LNCAP (cell line): ENCODE data around the gene IFT122.

Experiments used
- TF ChIP-seq, protein P1 (sequence below): fragments of 450-650 bp; IDR thresholded peaks from 2 replicates; pipeline ENCODE4 v1.5.1; 2017; ENCODE audit warnings: mild to moderate bottlenecking

IFT122 gene

DNA sequence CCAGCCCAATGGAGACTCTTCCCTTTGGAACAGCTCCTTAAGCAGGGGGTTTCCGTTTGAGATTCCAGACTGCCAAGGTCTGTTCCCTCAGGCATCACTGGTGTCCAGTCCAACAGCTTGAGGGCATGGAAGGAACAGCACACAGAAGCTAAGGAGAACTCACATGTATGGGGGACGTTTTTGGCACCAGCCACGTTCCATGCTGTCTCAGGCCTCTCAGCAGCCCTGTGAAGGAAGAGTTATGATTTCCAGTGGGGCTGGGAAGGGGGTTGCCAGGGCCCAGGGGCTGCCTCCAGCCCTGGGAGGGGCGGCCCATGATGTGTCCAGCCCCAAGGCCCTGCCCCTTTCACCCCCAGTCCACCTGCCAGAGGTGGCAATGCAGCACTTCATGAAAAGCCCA lies 80.9 kb downstream of the IFT122 start:
- TF ChIP-seq, protein P1, sequence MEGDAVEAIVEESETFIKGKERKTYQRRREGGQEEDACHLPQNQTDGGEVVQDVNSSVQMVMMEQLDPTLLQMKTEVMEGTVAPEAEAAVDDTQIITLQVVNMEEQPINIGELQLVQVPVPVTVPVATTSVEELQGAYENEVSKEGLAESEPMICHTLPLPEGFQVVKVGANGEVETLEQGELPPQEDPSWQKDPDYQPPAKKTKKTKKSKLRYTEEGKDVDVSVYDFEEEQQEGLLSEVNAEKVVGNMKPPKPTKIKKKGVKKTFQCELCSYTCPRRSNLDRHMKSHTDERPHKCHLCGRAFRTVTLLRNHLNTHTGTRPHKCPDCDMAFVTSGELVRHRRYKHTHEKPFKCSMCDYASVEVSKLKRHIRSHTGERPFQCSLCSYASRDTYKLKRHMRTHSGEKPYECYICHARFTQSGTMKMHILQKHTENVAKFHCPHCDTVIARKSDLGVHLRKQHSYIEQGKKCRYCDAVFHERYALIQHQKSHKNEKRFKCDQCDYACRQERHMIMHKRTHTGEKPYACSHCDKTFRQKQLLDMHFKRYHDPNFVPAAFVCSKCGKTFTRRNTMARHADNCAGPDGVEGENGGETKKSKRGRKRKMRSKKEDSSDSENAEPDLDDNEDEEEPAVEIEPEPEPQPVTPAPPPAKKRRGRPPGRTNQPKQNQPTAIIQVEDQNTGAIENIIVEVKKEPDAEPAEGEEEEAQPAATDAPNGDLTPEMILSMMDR, result no peak

DNA sequence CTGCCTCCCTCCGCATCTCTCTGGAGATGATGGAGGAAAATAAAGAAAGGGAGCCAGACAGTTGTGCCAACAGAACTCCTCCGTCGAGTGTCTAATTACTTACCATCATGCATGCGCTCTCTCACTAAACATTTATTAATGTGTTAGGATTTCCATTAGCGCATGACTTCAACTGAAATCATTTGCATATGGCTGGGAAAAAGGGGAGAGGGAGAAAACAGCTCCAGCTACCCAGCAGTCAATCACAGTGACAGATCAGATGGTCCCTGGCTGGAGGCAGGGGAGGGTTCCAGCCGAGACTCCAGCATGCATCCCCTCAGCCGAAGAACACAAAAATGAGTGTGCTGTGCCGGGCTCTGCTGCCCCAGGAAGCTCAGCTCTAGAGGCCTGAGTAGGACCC lies 81.6 kb downstream of the IFT122 start:
- TF ChIP-seq, protein P1, result no peak

DNA sequence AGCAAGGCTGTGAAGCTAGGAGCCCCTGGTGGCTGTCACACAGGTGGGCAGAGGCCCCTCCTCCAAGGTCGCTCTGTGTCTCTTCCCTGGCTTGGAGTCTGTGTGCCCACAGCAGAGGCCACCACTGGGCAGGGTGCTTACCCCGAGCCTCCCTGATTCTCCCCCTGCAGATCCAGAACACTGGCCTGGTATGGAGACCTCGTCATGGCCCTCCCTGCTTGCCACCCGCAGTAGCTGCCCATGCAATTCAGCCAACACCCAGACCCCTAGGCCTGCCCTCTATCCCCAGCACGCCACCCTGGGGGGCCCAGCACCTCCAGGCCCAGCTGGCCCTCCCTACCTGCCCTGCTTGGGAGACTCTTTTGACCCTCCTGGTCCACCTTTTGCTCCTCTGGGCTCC lies 82.9 kb downstream of the IFT122 start:
- TF ChIP-seq, protein P1, result no peak

DNA sequence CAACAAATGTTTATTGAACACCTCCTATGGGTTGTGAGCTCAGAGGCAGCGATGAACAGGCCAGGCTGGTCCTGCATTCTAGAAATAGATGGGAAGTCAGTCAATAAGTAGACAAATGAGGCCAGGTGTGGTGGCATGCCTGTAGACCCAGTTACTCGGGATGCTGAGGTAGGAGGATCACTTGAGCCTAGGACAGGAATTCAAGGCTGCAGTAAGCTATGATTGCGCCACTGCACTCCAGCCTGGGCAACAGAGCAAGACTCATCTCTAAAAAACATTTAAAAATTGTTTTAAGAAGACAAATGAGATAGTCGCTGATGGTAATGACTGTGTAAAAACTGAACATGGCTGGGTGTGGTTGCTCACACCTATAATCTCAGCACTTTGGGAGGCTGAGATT lies 84.1 kb downstream of the IFT122 start:
- TF ChIP-seq, protein P1, result no peak

DNA sequence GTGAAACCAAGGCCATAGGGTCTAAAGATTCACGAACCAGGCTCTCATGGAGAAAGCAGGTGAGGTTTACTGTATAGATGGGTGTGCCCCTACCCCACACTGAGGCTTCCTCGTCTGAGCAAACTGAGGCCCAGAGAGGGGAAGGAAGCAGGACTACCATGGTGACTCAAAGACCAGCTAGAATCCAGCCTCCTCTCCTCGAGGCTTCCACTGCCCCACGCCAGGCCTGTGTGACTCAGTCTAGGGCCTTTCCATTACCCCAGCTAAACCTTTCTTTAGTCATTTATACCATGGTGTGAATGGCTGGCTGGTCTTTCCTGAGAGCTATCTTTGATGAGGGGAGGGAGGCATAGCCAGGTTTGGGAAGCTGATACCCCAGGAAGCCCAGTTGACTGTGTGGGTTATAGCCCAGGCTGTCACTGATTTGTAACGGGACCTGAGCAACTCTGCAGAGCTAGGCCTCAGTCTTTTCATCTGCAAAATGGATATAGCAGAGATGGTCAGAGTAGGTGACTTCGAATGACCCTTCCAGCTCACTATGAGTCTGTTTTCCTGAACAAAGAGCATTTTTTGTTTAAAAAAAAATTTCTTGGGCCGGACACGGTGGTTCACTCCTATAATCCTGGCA lies 85.4 kb downstream of the IFT122 start:
- TF ChIP-seq, protein P1, result no peak

DNA sequence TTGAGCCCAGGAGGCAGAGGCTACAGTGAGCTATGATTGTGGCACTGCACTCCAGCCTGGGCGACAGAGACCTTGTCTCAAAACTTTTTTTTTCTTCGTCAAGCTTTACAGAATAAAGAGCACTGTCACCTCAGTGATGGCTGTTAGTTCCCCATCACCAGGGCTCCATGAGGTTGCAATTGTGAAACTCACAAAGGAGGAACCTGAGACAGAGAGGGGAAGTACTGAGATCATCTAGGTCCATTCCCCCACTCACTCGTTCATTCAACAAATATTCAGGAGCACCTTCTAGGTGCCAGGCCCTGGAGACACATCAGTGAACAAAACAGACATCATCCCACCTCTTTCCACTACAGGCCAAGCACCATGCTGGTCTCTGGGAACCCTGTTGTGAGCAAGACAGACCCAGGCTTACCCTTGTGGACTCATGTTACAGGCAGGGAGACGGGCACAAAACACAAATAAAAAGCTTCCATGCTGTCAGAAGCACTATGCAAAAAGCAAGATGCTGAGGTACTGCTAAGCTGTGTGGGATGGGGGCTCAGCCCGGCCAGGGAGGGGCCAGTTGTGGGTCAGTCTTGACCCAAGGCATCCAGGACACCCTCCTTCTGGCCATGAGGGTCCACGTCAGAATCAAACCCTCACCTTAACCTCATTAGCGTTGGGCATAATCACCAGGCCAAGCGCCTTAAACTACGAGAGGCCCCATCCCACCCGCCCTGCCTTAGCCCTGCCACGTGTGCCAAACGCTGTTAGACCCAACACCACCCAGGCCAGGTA lies 86.3 kb downstream of the IFT122 start:
- TF ChIP-seq, protein P1, result no peak

DNA sequence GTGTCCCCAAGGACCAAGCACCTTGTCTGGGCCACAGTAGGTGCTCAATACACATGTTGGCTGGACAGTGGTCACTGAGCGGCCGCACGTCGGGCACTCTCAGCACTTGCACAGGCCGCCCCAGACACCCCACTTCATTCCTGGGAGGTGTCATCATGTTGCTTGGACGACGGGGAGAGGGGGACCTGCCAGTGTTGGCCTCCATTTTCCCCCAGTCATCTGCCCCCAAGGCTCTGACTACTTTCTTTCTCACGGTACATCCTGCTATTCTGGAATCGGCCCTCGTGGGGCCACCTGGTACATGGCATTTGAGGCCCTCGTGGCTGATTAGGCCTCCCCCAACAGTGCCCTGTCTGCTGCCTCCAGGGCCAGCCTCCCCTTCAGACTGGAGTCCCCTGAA lies 87.2 kb downstream of the IFT122 start:
- TF ChIP-seq, protein P1, result no peak
